ENCODE measurements around the gene SLC15A4.
A peak's percentile ranks its signal among the peaks of the same experiment; 100 is the strongest.
"Not testable (repeated sequence)": the region's sequence is repeated elsewhere in the genome, so short reads cannot be mapped to it uniquely, and the experiment has no call there.

The SLC15A4 gene

DNA sequence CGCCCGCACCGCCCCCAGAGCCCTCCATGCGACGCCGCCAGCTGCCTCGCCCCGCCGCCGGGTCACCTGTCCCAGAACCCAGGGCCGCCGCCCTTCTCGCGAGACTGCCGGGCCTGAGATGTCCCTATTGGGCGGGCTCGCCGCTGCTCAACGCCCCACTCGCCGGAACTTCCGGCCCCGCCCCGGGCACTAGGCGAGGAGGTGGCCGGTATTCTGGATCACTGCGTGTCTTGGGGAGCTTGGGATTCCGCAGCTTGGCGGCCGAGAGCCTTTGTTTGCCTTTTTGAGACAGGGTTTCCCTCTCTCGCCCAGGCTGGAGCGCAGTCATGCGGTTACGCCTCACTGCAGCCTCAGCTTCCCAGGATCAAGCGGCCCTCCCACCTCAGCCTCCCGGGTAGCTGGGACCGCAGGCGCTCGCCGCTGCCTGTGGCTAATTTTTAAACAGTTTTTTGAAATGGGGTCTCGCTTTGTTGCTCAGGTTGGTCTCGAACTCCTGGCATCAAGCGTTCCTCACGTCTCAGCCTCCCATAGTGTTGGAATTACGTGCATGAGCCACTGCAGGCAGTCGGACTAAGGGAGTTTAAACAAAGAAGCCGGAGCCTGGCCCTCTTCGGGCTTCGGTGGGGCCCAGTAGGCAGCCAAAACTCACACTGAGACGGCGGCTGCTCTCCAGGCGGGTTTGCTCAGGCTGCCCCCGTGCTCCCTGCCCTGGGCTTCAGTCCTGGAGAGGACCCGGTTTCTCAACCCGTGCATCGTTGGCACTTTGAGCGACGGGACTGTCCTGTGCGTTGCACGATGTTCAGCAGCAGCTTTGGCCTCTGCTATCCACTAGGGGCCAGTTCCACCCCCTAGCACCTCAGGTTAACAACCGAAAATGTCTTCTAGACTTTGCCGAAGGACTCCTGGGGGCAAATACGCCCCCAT lies at the start of gene SLC15A4:
SLC15A4 (minus strand) TSS at position 43 of the 924 bp plus-strand sequence; CDS start at position 28, 15 bp downstream.
- peak; percentile 95 for DNase-seq (ENCODE audit: low read depth)

DNA sequence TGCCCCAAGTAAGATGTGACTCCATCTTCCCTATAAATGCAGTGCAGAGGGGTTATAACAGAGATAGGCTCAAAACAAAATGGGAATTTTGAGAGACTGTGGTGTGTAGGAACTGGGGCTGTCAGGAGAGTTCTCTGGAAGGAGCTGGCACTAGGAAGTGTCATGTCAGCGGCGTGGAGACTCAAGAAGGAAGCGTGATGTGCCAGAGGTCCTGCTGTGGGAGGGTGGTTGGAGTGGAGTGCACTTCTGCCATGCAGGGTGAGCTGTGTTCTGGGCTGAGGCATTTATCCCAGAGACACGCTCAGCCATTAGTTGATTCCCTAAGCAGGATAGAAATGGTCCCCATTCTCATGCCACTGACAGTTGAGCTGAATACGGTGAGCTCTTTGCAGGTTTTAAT lies 48.5 kb upstream of the SLC15A4 start:
- no peak for DNase-seq (ENCODE audit: low read depth)

DNA sequence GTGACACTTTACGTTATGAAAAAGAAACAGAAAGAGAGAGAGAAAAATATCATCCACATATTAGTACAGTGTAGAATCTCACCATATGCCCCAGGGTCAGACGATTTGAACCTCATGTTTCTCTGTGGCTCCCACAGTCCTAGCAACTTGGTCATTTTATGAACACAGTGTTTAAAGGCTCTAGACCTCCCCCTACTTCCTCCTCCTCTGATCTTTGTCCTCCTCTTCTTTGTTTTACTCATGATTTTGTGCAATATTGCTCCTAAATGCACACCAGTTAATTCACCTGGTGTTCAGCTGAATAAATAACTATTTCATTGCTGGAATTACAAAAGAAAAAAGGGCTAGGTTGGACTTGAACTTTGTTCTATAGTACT lies 47.7 kb upstream of the SLC15A4 start:
- DNase-seq (ENCODE audit: low read depth): no peak

DNA sequence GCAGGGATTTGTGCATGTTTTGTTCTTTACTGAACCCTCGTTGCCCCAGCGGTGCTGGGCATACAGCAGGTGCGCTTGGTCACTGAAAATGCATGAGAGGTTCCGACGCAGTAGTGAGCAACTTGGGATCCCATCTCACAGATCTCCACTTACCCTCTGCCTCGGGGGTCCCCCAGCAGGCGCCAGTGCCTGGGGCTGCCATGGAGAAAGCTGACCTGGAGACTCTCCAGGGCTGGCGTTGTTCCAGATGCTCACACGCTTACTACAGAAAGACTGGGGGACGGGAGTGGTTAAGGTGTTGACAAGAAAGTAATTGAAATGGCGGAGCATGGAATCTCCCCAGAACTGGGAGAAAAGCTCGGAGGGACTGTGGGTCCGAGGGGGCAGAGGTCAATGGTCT lies 43.7 kb upstream of the SLC15A4 start:
- DNase-seq (ENCODE audit: low read depth): no peak

DNA sequence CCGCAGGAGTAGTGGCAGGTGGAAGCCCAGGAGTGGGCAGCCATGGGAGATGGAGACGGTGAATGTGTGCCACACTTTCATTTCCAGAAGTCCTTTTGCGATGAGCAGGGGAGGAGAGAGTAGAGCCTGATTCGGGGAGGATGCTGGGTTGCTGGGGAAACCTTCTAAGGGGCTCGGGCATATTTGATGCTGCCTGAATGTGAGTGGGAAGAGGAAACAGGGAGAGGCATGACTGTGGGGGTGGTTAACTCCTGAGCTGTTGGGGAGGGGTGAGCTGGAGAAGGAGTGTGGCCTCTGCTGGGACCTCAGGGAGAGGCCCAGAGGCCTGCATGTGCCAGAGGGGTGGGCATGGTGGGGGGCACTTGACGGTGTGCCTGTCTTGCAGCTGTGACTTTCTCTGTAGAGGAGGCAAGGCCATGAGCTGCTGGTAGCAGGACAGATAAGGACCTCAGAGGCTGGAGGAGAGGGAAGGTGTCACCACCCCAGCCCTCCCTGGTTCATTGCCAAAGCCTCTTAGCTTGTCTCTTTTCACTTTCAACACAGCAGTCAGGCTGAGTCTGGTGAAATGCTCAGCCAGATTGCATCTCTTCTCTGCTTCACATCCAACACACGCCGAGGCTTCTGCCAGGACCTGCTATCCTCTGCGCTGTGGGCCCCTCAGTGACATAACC lies 40.9 kb upstream of the SLC15A4 start:
- DNase-seq (ENCODE audit: low read depth): no peak

DNA sequence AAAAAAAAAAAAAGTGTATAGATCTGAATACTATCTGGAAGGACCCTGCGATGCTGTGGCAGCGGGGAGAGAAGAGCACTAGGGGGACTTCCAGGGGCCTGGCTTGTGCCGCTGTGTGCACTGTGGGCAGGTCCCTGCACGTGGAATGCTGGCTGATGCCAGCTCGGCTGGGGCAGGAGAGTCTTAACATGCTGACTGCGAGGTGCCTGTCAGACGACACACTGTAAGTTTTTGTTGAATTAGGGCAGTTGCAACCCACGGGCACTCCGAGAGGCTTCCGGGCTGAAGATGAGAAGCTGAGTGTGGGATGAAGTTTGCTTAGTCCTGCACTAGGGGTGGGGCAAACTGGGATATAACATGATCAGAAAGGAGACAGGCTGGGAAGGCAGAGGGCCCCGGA lies 40.2 kb upstream of the SLC15A4 start:
- DNase-seq (ENCODE audit: low read depth): no peak

DNA sequence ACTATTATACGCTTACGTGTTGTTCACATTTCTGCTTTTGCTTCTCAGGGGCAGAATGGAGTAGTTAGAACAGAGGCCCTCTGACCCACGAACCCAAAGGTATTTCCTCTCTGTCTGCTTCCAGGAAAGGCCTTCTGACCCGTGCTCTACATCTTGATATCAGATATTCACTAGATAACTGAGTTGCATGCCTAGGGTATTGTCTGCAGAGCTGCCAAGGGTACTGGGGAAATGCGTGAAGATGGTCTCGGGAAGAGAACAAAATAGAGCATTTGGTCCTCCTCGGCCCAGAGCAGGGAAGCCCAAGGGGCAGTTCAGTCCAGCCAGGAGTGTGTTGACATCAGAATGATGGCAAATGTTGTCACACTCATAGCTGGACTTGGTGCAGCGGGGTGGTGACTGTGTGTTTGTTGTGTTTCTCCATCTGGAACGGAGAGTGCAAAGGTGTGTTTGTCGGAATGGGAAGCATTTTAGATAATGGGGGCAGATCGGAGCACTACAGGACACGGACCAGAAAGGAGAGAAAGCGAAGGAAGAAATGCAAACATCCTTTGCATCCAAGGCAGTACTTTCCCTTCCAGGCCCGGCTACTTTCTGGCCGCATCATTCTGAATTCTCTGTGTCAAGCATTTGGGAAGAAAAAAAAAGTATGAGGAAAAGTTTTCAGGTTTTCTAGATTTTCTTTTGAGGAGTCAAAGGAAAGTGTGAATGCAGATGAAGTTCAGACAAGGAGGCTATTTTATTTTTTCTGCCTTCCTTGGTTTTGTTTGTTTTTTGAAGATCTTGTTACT lies 37.7 kb upstream of the SLC15A4 start:
- no peak for DNase-seq (ENCODE audit: low read depth)

DNA sequence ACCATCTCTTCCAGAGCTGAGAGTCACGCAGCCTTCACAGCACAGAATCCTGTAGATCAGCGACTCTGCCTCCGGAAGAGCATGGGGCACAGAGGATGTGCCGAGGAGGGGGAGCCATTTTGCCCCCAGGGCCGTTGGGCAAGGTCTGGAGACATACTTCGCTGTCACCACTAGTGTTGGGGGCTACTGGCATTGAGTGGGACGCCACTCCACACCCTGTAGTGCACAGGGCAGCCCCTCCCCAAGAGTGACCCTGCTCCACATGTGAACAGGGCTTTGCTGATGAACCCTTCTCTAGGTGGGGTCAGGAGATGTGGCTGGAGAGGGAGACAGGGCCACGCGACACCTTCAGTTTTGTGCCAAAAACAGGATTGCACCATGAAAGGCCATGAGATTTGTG lies 35.6 kb upstream of the SLC15A4 start:
- DNase-seq (ENCODE audit: low read depth): no peak

DNA sequence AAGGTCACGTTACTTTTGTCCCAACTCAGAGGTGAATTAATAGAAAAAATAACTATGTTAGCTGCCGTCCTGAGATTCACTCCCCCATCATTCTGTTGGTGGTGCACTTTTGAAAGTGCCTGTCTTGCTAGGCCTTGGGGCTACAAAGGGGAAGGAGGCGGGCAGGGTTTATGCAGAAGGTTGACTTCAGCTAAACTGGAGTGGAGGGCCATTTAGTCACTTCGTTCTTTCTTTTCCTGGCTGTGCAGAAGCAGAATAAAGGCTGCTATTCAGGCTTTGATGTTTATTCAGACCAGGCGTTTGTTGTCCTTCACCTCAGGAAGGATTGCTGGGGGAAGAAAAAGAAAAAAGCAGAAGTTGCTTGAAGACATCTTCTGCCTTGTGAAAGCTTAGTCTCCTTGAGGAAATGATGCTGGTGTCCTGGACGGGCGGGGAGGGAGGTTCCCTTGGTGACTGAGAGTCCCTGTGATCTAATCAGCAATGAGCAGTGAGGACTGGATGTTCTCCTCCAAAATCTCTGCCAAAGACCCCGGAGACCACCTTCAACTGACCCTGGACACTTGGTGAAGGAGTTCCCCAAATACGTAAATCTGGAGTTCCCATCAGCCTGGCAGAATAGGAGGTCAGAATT lies 33.5 kb upstream of the SLC15A4 start:
- DNase-seq (ENCODE audit: low read depth): no peak

DNA sequence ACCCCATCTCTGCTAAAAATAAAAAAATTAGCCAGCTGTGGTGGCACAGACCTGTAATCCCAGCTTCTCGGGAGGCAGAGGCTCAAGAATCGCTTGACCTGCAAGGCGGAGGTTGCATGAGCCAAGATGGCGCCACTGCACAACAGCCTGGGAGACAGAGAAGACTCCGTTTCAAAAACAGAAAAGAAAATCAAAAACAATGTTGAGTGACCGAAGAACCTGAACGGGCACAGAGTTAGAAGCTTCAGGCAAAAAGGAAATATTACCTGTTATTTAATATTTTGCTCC lies 33.0 kb upstream of the SLC15A4 start:
- no peak for DNase-seq (ENCODE audit: low read depth)

DNA sequence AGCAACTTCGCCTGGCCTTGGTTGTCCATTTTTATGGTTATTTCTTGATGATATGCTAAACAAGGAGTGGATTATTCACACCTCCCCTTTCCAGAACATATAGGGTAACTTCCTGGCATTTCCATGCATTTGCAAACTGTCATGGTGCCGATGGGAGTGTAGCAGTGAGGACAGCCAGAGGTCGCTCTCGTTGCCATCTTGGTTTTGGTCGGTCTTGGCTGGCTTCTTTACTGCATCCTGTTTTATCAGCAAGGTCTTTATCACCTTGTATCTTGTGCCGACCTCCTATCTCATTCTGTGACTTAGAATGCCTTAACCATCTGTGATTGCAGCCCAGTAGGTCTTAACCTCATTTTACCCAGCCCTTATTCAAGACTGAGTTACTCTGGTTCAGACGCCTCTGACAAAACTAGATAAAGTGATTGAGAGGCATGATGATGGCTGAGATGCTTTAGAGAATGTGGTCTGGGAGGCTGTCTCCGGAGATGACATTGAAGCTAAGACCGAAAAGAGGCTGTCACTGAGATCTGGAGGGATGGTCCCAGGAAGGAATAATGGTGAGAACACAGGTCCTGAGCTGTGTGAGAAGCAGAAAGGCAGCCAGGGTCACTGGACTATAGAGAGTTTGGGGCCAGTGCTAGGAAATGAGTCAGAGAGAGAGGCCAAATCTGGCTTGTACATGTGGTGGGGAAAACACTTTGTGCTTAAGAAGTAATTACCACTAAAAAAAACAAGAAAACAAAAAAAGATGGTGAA lies 32.5 kb upstream of the SLC15A4 start:
- DNase-seq (ENCODE audit: low read depth): no peak

DNA sequence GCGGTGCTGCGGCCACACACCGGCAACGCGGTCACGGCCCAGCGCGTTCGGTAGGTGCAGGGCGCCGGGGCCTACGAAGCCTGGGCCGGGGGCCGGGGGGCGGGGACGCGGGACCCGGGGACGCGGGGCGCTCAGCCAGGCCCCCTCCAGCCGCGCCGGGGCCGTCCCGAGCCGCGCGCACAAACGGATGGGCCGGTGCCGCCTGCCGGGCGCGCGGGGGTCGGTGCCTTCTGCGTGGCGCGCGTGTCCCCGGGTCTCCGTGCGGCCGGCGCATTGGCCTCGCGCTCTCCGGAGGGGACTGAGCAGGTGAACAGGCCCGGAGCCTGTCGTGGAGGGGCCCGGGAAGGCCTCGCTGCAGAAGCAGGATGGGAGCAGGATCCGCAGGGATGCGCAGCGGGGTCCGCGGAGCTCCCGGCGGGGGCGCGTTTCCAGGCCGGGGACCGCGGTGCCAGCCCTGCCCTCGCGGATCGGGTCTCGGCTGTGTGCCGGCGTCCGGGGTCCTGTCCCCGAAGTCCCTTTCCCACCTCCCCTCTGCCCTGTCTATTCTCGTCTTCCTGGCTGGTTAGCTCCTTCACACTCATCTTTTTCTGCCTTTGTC lies 29.9 kb upstream of the SLC15A4 start:
- no peak for DNase-seq (ENCODE audit: low read depth)

DNA sequence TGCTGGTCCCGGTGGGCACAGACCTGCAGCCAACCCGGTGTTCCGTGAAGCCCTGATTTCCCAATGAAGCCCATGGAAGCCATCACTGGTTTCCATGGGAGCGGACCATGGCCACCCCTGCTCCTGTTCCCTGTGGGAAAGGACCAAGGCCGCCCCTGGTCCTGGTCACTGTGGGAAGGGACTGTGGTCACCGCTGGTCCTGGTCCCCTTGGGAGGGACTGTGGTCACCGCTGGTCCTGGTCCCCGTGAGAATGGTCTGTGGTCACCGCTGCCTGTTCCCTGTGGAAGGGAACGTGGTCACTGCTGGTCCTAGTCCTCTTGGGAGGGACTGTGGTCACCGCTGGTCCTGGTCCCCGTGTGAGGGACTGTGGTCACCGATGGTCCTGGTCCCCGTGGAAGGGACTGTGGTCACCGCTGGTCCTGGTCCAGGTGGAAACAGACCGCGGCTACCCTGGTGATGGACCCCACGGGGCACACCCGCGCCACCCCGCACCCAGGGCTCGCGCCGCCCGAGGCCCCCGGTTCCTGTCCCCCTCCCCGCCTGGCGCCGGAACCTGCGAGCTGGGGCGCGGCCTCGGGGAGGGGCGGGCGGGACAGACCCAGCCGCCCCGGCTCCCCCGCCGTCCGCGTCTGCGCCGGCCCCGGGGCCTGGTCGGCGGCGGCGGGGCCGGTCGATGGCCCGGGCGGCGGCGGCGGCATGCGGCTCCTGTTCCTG lies 29.3 kb upstream of the SLC15A4 start, which contains the start of gene GLT1D1:
GLT1D1 (plus strand) TSS at position 594 of the 715 bp plus-strand sequence; CDS start at position 698, 104 bp downstream.
- DNase-seq (ENCODE audit: low read depth): no peak

DNA sequence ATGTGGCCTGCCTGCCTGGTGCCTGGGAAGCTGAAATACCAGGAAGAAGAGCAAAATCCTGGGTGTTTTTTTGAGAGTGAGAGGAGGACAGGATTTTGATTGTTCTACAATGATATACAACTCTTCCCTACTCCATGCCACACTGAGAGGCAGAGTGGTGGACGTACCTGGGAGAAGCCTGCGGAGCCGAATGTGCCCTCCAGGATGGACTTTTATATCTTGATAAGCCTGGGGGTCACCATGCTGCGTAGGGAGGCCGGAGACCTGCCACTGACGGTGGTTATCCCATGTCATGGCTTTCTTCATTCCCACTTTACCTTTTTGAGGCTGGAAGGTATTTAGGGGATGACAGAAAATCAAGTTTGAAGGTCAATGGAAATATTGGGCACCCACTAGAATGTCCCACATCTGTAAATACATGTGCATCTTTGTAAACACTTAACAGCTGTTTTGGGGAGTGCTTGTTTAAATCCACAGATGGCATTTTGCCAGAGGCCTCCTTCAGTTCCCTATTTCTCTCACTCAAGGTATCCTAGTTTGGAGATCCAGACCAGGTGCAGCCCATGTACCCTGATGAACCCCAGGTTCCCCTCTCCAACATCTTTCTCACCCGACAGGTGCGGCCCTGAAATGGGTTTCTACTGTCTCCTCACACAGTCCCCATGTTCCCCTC lies 28.4 kb upstream of the SLC15A4 start:
- no peak for DNase-seq (ENCODE audit: low read depth)

DNA sequence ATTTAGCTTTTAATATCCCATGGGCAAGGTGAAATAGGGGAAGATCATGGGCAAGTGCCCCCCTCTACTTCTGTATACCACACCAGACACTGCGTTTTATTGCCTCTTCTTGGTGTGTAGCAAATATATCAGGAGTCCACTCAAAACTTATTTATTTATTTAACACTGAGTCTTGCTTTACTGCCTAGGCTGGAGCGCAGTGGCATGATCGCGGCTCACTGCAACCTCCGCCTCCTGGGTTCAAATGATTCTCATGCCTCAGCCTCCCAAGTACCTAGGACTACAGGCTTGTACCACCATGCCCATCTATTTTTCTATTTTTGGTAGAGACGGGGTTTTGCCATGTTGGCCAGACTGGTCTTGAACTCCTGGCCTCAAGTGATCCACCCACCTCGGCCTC lies 27.7 kb upstream of the SLC15A4 start:
- not testable (repeated sequence) for DNase-seq (ENCODE audit: low read depth)

DNA sequence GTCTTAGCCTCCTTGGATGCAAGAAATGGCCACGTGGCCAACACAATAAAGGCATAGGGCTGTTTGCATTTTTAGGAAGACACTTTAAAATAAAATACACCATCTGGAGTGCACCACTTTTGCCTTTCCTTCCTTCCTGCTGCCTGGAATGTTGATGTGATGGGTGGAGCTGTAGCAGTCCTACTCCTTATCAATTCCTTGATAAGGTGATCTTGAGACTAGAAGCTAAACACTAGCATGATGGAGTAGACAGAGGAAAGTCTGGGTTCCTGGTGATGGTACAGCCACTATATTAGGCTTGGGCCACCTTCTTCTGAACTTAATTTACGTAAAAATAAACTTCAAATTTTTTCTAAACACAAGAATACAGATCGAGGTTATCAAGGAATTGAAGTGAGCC lies 26.6 kb upstream of the SLC15A4 start:
- DNase-seq (ENCODE audit: low read depth): no peak

DNA sequence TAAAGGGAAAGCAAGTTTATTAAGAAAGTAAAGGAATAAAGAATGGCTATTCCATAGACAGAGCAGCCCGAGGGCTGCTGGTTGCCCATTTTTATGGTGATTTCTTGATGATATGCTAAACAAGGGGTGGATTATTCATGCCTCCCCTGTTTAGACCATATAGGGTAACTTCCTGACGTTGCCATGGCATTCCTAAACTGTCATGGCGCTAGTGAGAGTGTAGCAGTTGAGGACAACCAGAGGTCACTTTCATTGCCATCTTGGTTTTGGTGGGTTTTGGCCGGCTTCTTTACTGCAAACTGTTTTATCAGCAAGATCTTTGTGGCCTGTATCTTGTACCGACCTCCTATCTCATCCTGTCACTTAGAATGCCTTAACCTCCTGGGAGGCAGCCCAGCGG lies 26.0 kb upstream of the SLC15A4 start:
- DNase-seq (ENCODE audit: low read depth): not testable (repeated sequence)

DNA sequence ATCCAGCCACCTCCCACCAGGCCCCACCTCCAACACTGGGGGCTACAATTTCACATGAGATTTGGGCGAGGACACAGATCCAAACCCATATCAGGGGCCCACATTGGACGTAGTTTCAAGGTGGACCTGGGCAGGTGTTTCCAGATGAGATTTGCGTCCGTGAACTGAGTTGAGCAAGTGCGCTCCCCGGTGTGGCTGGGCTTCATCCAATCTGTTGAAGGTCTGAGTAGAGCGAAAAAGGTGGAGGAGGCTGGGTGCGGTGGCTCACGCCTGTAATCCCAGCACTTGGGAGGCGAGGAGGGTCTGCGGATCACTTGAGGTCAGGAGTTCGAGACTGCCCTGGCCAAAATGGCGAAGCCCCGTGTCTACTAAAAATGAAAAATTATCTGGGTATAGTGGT lies 24.6 kb upstream of the SLC15A4 start:
- no peak for DNase-seq (ENCODE audit: low read depth)

DNA sequence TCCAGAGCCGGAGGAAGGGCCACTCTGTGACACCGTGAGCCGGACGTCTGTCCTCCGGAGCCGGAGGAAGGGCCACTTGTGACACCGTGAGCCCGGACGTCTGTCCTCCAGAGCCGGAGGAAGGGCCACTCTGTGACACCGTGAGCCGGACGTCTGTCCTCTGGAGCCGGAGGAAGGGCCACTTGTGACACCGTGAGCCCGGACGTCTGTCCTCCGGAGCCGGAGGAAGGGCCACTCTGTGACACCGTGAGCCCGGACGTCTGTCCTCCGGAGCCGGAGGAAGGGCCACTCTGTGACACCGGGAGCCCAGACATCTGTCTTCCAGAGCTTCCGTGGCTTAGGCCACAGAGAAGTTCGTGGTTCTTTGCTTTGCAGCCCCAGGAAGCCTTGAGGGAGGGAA lies 22.9 kb upstream of the SLC15A4 start:
- DNase-seq (ENCODE audit: low read depth): not testable (repeated sequence)

All from activated T-cell treated with anti-CD3 and anti-CD28 coated beads for 48 hours (primary cell).